Retina (tissue), 1 donor: ENCODE measurements around the gene URM1.
A peak's percentile ranks its signal among the peaks of the same experiment; 100 is the strongest.

Experiments
- DNase-seq: peaks from one replicate; pipeline ENCODE4 v3.0.0-alpha.2; 2016

The URM1 gene

DNA sequence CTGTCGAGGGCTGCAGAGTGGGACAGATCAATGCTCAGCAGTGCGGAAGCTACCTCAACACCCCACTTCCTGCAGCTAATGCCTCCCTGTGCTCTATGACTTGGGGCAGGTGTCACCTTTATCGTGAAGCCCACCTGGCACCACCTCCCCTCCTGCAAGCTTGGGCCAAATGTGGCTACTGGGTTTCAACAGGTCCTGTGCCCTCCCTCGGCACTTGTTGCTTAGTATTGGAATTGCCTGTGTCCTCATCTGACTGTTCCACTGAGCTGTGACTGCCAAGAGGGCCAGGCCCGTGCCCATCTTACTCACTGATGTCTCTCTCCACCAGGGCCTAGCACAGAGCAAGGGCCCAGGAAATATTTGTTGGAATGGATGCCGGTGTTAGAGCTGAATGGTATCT is 21.4 kb upstream of the URM1 start:
- DNase-seq = no peak

DNA sequence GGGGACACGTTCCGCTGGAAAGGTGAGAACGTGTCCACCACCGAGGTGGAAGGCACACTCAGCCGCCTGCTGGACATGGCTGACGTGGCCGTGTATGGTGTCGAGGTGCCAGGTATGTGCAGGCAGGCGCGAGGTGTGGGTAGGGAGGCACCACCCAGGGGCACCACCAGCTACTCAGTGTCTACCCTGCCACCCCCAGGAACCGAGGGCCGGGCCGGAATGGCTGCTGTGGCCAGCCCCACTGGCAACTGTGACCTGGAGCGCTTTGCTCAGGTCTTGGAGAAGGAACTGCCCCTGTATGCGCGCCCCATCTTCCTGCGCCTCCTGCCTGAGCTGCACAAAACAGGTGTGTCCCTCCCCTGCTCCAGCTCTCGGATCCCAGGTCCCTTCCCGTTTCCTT is 15.7 kb upstream of the URM1 start:
- no peak for DNase-seq

DNA sequence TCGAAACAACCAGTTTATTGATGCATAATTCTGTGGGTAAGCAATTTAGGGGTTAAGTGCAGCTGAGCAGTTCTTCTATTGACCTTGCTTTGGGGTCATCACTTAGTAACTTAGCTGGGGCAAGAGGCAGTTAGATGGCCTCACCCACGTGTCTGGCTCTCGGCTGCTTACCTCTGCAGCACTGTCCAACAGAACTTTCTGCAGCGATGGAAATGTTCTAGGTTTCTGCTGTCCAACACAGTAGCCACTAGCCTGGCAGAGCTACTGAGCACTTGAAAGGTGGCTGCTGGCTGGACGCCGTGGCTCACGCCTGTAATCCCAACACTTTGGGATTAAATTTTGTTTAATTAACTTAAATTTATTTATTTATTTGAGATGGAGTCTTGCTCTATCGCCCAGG is 13.1 kb upstream of the URM1 start:
- no peak for DNase-seq

DNA sequence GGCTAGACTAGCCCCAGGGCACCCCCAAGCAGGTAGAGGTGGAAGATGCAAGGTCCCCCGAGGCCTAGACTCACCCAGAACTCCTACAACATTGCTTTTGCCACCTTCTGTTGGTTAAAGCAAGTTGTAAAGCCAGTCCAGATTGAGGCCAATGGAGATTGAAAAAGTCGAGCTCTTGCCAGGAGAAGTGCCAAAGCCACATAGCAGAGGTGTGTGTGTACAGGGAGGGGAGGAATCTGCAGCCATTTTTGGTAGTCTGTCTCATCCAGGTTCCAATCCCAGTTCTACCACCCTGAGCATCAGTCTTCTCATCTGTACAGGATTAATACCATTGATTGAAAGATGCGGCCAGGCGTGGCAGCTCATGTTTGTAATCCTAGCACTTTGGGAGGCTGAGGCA is 12.3 kb upstream of the URM1 start:
- no peak for DNase-seq

DNA sequence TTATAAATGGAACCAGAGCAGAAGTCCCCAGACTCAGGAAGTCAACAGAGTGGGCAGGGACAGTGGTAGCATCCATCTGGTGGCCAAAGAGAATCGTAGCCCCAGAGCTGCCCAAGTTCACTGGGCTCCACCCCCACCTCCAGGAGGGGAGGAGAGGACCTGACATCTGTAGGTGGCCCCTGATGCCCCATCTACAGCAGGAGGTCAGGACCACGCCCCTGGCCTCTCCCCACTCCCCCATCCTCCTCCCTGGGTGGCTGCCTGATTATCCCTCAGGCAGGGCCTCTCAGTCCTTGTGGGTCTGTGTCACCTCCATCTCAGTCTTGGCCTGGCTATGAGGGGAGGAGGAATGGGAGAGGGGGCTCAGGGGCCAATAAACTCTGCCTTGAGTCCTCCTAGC is 10.3 kb upstream of the URM1 start:
- DNase-seq = no peak

DNA sequence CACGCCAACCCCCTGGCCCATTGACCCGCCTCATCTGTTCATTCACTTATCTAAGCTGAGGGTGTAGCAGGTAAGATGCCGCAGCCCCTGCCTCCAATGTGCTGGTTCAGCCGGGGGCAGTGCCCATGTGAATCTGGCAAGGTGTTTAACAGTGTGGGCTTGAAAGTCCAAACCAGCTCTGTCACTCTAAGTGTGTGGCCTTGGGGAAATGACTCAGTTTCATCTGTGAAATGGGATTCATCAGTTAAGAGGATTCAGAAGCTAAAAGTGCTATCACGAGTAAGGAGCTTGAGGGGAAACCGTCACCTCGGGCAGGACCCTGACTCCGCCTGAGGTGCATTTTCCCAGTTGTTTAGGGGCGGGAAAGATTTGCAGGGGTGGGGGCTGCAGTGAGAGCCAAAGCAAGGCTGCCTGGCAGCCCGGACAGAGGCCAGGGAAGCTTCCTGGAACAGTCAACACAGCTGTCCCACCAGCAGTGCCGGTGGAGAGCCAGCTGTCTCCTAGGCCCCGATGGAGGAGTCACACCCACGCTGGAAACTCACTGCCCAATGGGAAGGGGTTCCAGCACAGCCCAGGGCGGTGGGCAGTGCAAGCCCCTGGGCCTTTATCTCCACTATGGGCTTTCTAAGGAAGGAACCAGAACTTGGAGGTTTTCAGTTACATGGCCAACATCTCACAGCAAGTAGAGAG is 9.7 kb upstream of the URM1 start:
- DNase-seq = no peak

DNA sequence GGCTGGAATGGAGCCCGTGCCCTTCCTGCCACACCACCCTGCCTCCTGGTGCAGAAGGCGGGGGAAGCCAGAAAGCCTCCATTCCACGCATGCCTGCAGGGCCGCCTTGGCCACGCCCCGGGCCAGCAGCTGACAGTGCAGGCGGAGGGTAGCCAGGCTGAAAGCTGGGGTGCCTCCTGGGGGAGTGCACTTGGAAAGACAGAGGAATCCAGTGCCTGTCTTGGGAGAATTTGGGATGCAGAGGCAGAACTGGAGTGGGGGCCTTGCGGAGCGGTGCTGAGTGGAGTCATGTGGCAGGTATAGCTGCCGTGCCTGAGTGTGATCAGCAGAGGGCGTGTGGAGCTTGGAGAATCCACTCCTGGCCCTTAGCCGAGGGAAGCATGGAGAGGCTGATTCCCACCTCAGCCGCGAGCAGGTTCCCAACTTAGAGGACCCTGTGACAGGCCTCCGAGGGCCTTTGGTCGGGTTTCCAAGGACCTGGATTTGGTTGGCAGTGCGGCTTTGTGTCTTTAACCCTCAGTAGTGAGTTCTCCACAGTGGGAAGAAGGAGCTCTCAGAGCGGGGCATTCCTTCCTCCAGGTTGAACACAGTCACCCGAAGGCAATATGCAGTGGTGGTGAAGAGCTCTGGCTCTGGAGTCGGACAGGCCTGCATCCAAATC is 9.1 kb upstream of the URM1 start:
- DNase-seq = peak; percentile 89

DNA sequence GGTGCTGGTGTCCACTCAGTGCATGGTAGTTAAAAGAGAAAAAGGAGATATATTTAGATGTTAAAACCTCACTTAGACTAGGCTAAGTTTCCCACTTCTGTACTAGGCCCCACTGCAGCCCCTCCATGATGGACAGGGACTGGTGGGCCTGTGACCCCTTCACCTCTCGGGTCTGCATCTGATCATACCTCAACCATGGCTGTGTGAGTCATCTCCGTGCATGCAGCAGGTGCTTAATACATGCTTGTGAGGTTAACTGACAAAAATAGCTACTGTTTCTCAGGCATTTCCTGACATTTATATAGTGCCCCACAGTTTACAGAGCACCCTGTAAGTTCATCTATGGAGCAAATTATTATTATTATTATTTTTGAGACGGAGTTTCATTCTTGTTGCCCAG is 8.4 kb upstream of the URM1 start:
- no peak for DNase-seq

DNA sequence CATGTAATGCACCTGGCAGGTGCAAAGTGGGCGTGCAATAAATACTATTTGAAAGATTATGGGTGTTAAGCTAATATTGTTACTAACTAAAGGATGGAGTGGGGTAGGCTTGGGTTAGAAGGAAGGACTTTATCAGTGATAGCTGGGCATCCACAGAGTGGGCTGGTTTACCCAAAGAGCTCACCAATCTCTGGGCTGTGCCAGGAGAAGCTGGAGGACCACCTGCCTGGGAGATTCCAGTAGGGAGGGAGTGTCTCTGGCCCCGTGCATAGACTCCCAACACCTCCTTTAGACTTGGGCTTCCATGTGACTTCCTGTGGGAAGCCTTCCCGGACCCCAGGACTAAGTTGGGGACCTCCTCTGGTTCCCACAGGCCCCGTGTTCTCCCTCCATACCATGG is 5.6 kb upstream of the URM1 start:
- no peak for DNase-seq

DNA sequence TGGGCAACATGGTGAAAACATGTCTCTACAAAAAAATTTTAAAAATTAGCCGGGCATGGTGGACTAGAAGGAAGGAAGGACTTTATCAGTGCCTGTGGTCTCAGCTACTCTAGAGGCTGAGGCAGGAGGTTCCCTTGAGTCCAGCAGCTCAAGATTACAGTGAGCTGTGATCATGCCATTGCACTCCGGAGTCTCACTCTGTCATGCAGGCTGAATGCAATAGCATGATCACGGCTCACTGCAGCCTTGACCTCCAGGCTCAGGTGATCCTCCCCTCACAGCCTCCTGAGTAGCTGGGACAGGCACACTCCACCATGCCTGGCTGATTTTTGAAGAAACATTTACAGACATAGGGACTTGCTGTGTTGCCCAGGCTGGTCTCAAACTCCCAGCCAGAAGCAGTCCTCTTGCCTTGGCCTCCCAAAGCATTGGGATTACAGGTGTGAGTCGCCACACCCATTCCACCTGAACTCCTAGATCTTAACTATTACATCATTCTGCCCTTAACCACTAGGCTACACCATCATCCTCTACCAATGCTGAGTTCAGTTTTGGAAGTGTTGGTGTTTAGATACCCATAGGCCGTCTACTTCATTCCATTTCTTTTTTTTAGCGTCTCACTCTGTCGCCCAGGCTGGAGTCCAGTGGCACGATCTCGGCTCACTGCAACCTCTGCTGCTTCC is 2.0 kb upstream of the URM1 start:
- DNase-seq = no peak

DNA sequence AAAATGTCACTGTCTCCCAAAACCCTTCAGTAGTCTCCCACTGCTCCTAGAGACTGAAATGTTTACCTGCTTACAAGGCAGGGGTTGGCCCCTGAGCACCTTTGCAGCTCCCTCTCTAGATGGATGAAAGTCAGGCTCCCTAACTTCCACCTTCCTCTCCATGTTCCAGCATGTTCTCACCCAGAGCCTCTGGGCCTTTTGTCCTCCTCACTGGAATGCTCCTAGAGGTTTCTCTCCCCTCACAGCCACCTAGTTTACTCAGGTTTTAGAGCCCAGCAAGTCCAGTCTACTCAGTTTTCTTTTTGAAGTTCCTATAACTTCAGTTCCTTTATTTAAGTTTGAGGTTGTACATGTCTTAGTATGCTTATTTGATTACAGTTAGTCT is 815 bp upstream of the URM1 start:
- DNase-seq = no peak

DNA sequence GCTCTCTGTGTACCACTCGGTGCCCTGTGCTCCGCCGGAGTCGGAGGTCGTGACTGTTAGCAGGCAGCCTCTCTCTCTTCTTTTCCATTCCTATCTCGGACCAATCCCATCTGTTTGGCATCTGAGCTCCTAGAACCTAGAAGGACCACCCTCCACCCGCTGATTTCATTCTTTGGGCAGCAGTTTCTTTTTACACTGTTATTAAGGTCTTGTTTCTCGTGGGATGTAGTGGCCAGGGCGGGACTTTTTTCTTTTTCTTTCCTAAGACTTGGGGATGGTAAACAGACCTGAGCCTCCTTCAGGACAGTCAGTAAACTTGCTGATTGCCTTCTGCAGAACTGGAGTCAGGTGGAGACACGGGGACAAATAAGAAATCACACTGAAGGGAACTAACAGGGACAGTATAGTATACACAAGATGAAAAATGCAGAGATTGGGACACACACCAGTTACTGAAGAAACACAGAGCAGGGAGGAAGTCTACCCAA is 500 bp downstream of the URM1 start:
- DNase-seq = no peak

DNA sequence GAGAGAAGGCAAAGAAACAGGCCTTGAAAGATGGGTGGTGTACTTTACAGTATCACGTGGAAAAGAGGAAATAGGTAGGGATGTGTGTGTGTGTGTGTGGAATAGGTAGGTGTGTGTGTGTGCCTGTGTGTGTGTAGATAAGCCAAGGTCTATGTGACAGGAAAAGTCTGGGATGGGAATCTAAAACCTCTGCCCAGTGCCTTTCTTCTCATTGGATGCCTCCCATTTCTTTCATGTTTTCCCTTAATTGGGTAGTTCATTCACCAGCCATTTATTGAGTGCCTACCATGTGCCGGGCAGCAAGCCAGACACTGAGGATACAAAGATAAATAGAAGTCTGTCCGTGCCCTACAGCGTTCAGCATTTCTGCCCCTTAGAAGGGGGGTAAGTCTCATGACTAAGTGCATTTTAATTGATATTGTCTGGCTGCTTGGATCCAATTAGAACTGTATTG is 1.0 kb downstream of the URM1 start:
- no peak for DNase-seq

DNA sequence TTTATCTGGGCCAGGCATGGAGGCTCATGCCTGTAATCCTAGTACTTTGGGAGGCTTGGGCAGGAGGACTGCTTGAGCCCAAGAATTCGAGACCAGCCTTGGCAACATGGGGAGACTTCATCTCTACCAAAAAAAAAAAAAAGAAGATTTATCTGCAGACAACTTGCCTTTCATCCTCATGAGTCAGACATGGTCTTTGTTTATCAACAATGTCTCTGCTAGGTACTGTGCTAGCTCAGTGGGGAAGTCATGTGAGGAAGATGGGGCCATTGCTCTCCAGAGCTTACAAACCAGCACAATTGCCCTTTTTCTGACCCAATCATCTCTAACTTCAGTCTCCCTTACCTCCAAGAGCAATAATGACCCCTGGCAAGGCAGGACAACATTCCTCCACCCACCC is 1.6 kb downstream of the URM1 start:
- no peak for DNase-seq

DNA sequence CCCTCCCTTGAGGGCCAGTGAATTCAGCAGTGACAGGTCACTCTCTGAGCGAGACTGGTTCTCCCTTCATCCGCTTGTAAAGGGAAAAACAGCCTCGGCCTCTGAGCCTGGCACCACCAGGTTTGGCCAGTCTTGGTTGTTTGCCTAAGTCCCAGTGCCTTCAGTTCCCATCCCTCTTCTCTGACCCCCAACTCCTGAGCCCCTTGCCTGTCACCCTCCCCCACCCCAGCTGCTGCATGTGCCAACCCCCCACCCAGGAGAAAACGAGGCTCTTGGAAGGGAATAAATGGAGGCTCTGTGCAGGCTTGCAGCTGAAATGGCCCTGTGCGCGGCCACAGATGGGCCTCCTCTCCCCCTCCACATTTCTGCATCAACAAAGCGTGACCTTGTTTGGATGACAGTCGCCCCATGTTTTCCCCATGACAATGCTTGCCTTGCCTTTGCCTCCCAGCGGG is 3.1 kb downstream of the URM1 start:
- DNase-seq = no peak

DNA sequence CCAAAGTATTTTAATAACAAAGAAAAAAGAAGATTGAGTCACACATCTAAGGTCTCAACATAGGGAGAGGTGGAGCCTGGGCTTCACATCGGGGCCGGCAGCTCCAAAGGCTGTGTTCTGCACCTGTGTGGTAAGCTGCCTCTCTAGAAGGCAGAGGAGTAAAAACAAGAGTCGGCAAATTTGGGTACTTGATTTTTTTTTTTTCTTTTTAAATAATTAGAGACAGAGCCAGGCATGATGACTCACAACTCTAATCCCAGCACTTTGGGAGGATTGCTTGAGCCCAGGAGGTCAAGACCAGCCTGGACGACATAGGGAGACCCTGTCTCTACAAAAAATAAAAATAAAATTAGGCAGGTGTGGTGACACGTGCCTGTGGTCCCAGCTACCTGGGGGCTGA is 4.7 kb downstream of the URM1 start:
- DNase-seq = no peak

DNA sequence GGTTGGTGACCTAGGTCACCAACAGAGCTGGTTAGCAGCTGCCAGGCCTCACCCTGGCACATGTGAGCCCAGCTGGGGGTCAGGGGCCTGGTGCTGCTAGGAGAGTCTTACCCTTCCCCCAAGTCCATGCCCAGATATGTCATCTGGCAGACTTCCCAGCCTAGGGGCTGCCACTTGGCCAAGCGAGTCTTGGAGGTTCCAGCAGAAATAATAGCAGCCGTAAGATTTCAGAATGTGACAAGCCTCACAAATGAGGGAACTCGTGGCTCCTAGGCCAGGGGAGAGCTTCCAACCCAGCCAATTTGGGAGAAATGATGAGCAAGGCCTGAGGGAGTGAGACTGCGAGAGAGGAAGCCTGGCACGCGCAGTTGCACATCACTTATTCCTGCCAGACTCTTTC is 11.1 kb downstream of the URM1 start:
- DNase-seq = no peak

DNA sequence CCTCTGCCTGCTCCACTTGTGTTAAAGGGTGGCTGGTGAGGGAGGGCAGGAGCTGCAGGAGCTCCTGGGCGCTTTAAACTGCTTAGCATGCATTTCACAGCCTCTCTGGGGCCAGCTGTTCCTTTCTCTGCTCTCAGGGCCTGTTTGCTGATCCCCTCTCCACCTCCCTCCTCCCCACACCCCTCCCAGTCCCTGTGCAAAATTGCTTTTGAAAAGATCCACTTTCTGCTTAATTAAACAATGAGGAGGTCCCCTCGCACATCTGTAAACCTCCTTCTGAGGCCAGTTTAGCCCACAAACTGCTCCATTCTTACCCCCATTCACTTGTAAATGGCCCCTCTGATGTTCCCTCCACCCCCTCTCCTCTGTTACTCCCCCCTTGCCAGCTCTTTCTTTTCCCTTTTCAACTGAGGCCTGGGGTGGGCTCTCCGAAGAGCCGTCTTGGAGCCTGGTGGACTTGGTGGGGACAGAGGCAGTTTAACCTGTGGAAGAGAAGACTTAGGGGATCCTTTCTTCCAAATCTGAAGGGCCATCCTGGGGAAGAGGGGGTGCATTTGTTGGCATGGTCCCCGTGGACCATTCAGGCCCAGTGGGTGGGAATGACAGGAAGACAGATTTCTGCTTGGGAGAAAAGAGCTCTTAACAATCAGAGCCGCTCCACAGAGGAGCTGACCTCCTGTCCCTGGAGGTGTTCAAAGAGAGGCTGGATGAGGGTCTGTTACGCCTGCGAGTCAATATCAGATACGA is 12.0 kb downstream of the URM1 start:
- DNase-seq = peak; percentile 61

DNA sequence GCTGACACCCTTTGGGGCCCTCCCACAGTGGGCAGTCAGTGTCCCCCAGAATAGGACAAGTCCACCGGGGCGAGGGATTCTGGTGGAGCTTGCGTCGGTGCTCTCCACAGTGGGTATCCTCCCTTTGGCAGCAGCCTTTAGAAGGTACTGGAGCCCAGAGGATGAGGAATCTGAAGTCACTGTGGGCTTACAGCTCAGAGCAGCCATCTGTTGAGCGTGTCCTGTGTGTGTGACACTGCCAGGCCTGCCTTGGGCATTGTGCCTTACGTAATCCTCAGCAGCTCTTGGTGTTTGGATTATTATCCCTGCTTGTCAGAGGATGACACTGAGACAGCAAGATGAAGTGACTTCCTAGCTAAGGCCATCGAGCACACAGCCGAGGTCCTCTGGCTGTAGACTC is 12.6 kb downstream of the URM1 start:
- DNase-seq = peak; percentile 32

DNA sequence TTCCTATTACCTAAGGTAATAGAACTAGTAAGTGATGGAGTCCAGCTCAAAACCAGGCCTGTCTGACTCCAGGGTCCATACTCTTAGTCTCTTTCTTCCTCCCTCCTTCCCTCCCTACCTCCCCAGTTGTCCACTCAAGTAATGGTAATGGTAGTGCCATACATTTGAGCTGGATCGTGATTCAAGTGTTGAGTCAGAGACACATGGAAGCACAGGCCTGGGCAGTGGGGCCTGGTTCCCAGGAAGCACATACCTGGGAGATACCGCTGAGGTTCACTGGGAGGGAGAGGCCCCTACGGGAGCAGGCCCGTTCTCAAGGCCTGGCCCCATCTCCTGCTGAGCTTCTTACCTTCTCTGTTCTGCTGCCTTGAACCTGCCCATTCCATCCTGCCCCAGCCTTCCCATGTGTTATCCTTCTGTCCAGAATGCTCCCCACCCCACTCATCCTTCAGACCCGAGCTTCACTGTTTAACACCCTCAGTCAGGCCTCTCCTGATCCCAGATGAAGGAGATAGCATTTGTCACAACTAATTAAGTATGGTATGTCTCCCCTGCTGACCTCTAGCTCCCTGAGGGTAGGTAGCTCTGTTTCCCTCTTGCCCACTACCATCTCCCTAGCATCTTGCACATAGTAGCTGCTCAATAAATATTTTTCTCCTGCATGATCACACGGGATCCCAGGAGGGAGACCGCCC is 13.8 kb downstream of the URM1 start:
- DNase-seq = no peak

DNA sequence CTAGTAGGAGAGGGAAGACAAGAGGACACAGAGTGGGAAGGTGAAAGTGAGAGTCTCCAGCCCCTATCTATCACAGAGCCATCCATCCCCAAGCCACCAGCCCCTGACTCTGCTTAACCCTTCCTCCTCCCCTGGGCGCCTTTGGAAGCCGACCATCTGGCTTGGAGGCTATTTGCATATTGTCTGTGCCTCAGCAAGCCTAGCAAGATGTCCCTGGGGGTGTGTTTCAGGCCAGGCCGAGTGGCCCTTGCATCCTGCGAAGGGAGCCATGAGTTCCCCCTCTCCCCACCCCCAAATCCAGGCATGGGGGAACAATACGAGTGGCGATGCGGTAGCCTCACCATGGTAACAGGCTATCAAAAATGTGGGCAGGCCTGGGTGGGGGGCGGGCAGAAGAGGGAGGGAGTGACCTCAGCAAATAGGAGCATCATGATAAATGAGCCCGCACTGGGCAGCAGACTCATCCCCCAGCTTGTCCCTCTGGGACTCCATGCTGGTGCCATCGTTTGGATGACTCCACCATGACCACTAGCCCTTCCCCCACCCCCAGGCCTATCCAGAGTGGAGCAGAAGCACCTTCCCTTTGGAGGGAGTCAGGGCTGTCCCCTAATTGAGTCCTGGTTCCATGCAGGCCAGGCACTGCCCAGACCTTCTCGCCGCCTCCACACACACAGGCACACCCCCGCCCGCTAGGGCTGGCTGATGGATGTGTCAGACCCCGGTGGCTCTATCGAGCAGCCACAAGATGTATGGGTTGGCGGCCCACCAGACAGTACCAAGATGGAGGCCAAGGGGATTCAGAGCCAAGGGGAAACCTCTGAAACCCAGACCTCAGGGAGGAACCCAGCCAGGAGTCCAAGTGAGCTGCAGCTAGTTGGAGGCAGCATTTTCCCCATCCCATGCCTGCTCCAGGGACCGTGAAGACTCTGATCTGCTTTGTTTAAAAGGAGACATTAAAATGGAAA is 14.6 kb downstream of the URM1 start:
- DNase-seq = no peak

DNA sequence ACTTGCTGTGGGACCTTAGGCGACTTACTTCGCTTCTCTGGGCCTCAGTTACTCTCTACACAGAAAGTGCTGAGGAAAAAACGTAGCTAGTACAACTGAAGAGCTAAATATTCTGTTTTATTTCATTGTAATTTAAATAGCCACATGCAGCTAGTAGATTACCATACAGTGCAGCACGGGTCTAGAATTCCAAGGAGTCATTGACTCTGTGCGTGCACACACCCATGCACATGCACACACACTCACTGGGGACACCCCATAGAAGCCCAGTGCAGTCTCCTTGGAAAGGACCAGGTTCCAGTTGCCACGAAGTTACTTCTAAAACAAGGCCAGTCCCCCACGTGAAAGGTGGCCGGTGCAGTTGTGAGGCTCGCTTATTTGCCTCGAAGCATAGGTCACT is 17.0 kb downstream of the URM1 start:
- no peak for DNase-seq
